Renal cortical epithelial cell (primary cell): Measurements from ENCODE around the gene GRM7. TPM values are rescaled to one million over a fixed set of nuclear protein-coding genes. Genes with fewer than 3 reads are reported as not detected.
A peak's percentile ranks its signal among the peaks of the same experiment; 100 is the strongest.

Experiments
- DNase-seq: peaks from one replicate; pipeline ENCODE4 v3.0.0-alpha.2; 2011; ENCODE audit warnings: low read depth
- total RNA-seq: library from RNA; depleted of rRNA; stranded (reverse); fragments of >200 nt; gene quantifications from 2 replicates; pipeline ENCODE4 v1.2.3, GENCODE V29; 2014

Gene GRM7
- total RNA-seq, 1 donor from 2014 or later = not detected

DNA sequence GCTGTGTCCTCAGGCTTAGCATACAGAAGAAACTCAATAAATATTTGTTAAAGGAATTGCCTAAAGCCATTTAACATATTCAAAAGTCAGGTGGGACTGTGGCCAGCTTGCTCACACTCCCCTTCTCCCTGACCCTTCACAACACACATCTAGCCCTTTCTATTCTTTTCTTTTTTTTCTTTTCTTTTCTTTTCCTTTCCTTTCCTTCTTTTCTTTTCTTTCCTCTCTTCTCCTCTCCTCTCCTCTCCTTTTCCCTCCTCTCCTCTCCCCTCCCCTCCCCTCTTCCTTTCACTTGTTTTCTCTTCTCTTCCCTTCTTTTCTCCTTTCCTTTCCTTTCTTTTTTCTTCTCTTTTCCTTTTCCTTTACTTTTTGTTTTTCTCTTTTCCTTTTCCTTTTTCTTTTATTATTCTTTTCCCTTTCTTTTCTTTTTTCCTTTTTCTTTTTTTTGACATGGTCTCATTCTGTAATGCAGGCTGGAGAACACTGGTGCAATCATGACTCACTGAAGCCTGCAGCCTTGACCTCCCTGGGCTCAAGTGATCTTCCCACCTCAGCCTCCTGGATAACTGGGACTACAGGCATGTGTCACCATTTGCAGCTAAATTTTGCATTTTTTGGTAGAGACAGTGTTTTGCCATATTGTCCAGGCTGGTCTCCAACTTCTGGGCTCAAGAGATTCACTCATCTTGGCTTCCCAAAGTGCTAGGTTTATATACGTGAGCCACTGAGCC lies 377.8 kb downstream of the GRM7 start:
- DNase-seq = peak; percentile 59

GRCh38 chr3:7241584-7242302 lies 380.8 kb downstream of the GRM7 start:
- DNase-seq = no peak

- no peak for DNase-seq
These were observed 381.4 kb downstream of the GRM7 start for GRCh38 chr3:7242303-7242635.

DNA sequence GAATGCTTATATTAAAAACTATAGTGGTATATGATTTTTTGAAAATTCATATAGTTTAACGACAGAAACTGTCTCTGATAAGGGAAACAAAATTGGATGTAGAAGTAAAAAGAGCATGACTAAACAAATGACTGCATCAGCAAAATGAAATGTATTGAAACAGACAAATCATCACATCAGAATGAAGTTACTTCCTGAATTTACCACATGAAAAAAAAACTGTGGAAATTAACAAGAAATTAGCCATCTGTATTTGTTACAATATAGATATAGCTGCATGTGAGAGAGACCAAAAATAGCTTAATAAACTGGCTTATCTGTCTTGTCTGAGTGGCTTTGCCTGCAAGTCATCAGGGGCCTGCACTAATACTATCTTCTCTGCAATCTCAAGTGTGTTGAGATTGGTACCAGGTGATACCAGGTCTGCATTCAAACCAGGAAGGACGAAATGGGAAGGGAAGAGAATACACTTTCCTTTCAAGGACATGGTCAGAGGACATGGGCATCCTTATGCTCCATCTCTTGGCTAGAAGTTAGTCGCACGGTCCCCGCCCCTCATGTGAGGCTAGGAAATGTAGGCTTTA lies 388.7 kb downstream of the GRM7 start:
- DNase-seq = peak; percentile 3

GRCh38 chr3:7254251-7254650 lies 393.3 kb downstream of the GRM7 start:
- no peak for DNase-seq

GRCh38 chr3:7260975-7261374 lies 400.1 kb downstream of the GRM7 start:
- no peak for DNase-seq

GRCh38 chr3:7263347-7264195 lies 402.7 kb downstream of the GRM7 start:
- no peak for DNase-seq

GRCh38 chr3:7264196-7264526 lies 403.2 kb downstream of the GRM7 start:
- no peak for DNase-seq

- no peak for DNase-seq
These were observed 404.8 kb downstream of the GRM7 start for GRCh38 chr3:7265736-7266135.

DNA sequence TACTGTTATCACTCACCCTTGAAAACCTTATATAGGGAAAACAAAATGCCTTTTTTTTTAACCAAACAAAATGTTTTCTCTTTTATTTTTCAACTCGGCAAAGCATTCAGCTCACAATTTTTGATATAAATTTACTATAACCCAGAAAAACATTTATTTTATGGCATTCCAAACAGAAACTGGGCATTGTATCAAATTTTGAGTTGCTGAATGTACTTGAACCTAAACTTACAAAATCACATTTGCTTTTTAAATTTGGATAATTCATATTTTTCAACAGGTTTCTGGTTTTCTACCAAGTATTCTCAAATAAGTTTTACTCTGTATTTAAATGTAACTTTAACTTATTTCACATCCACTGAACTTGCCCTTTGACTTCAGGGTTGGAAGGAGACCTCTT lies 405.6 kb downstream of the GRM7 start:
- no peak for DNase-seq

DNA sequence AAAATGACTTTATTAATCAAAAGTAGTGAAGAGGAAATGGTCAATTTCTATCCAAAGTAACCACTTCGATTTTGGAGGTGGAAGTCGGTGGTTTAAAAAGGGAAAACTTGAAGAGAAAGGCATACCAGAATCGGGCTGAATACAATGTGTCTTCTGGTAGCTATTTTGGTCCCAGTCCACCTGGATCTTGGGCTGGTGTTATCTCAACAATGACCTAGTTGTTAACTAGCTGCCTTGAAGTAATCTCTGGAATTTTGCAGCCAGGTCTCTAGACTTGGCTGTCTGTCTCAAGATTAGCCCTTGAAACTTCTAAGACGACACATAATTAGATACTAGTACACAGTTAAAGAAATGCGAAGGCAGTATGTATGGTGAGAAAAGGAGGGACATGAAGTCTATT lies 409.8 kb downstream of the GRM7 start:
- DNase-seq = no peak

GRCh38 chr3:7271631-7272030 lies 410.7 kb downstream of the GRM7 start:
- no peak for DNase-seq

DNA sequence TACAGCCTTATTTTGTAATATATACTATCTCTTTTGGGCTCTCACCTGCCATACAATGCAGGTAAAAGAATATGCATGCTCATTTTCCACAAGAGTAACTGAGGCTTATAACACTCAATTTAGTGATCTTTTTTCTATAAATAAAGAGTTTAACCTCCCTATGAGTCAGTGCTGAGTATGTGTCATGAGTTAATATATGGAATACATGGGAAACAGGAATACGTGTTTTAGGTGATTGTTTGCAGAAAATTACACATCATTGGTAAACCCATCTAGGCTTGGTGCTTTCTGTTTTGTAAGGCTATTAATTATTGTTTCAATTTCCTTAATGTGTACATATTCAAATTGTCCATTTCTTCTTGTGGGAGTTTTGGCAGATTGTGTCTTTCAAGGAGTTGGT lies 411.3 kb downstream of the GRM7 start:
- peak; percentile 1 for DNase-seq

GRCh38 chr3:7275396-7275795 lies 414.5 kb downstream of the GRM7 start:
- no peak for DNase-seq

DNA sequence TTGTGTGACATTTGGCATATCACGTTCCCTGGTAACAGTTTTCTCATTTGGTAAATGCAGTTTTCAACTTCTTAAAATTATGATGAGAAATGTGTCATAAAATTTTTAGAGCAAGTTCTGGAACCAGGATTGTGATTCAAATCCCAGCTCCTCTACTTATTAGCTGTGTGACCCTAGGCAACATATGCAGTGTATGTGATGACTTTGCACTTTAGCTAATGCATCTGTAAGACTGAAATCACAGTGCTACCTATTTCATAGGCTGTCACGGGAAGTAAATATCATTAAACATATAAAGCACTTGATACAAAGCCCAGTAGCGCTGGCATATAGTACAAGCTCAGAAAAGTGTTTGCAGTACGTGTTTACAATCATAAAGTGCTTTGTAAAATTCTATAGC lies 419.4 kb downstream of the GRM7 start:
- DNase-seq = no peak

DNA sequence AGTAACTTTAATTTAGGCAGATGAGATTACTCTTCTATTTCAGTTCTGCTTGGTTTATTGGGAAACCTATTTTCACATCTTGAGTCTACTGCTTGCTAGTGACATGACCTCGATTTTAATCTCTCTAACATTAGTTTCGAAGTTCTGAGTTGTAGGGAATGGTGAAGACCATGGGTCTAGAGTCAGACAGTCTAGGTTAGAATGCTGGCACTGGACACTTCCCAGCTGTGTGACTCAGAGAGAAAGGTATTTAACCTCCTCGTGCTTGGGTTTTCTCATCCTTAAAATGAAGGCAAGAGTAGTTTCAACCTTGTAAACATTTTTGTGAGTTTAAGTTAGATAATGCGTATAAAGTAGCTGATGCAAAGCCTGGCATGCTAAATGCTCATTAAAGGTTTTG lies 422.1 kb downstream of the GRM7 start:
- DNase-seq = peak; percentile 66

GRCh38 chr3:7285505-7285904 lies 424.6 kb downstream of the GRM7 start:
- peak; percentile 30 for DNase-seq

GRCh38 chr3:7288133-7288532 lies 427.2 kb downstream of the GRM7 start:
- DNase-seq = no peak

DNA sequence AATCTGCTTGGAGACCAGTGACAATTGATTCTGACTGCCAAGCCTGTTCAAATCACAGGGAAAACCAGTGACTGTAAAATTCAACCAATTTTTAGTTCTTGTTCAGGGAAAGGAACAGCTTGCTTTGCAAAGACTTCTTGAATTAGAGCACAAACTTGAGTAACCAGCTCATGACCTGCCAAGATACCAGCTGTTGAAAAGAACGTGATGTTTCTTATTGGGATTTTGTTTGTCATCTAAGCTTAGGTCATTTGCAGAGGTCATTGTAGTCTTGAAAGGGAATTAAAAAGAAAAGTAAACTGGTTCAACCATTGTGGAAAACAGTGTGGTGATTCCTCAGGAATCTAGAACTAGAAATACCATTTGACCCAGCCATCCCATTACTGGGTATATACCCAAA lies 428.2 kb downstream of the GRM7 start:
- no peak for DNase-seq

- no peak for DNase-seq
These were observed 429.3 kb downstream of the GRM7 start for GRCh38 chr3:7290077-7290825.

DNA sequence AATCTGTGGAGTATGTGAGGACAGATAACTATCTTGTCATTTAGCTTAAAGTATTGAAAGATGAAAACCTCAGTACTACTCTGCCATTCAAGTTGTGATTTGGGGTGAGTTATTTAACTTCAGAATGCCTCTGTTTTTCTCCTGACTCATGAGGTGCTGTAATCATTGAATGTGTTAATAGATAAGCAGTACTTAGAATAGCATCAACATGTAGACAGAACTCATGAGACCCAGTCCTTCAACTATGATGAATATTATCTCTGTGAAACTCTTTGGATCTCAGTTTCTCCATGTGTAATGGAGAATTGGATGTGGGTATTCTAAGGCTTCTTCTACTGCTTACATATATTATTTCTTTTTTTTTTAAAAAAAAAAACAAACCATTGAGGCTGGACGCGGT lies 431.4 kb downstream of the GRM7 start:
- peak; percentile 43 for DNase-seq

- no peak for DNase-seq
These were observed 432.4 kb downstream of the GRM7 start for GRCh38 chr3:7293286-7293685.
